HG03520 (cell line): ENCODE results near the gene PAWR.
A peak's percentile ranks its signal among the peaks of the same experiment; 100 is the strongest.
"Not testable (repeated sequence)": the region's sequence is repeated elsewhere in the genome, so short reads cannot be mapped to it uniquely, and the experiment has no call there.

Experiments
- ATAC-seq: cut with Tn5 transposase; IDR thresholded peaks from one replicate; pipeline ENCODE4 v1.9.1; 2021; ENCODE audit warnings: mild to moderate bottlenecking, moderate library complexity; ENCODE audit not compliant: unreplicated experiment

Gene PAWR

GRCh38 chr12:79650440-79650839 is 40.3 kb downstream of the PAWR start:
- no peak for ATAC-seq

GRCh38 chr12:79648881-79649280 is 41.9 kb downstream of the PAWR start:
- ATAC-seq = no peak

- ATAC-seq = not testable (repeated sequence)
These were observed 43.9 kb downstream of the PAWR start for GRCh38 chr12:79646843-79647242.

- ATAC-seq = peak; percentile 93
These were observed 45.5 kb downstream of the PAWR start for GRCh38 chr12:79645235-79645630.

- peak; percentile 17 for ATAC-seq
These were observed 46.2 kb downstream of the PAWR start for GRCh38 chr12:79644274-79645234.

- ATAC-seq = no peak
These were observed 46.9 kb downstream of the PAWR start for GRCh38 chr12:79643821-79644220.

- no peak for ATAC-seq
These were observed 52.3 kb downstream of the PAWR start for GRCh38 chr12:79638490-79638889.

- ATAC-seq = no peak
These were observed 53.7 kb downstream of the PAWR start for GRCh38 chr12:79637093-79637492.

- no peak for ATAC-seq
These were observed 55.1 kb downstream of the PAWR start for GRCh38 chr12:79635676-79636075.

GRCh38 chr12:79634957-79635471 is 55.8 kb downstream of the PAWR start:
- no peak for ATAC-seq

- ATAC-seq = no peak
These were observed 61.2 kb downstream of the PAWR start for GRCh38 chr12:79629561-79629960.

GRCh38 chr12:79626735-79627134 is 64.0 kb downstream of the PAWR start:
- not testable (repeated sequence) for ATAC-seq

GRCh38 chr12:79624378-79624777 is 66.4 kb downstream of the PAWR start:
- ATAC-seq = no peak

GRCh38 chr12:79619872-79620562 is 70.7 kb downstream of the PAWR start:
- ATAC-seq = no peak

- no peak for ATAC-seq
These were observed 71.8 kb downstream of the PAWR start for GRCh38 chr12:79618848-79619404.

- no peak for ATAC-seq
These were observed 73.1 kb downstream of the PAWR start for GRCh38 chr12:79617696-79618095.

- ATAC-seq = peak; percentile 61
These were observed 74.9 kb downstream of the PAWR start for GRCh38 chr12:79615596-79616560.

GRCh38 chr12:79614730-79615129 is 76.0 kb downstream of the PAWR start:
- ATAC-seq = no peak

- no peak for ATAC-seq
These were observed 88.9 kb downstream of the PAWR start for GRCh38 chr12:79601908-79602307.

- no peak for ATAC-seq
These were observed 92.9 kb downstream of the PAWR start for GRCh38 chr12:79597910-79598309.
